ENCODE results near the gene UGT2B10.
"Not testable (repeated sequence)": the region's sequence is repeated elsewhere in the genome, so short reads cannot be mapped to it uniquely, and the experiment has no call there.

UGT2B10 gene

DNA sequence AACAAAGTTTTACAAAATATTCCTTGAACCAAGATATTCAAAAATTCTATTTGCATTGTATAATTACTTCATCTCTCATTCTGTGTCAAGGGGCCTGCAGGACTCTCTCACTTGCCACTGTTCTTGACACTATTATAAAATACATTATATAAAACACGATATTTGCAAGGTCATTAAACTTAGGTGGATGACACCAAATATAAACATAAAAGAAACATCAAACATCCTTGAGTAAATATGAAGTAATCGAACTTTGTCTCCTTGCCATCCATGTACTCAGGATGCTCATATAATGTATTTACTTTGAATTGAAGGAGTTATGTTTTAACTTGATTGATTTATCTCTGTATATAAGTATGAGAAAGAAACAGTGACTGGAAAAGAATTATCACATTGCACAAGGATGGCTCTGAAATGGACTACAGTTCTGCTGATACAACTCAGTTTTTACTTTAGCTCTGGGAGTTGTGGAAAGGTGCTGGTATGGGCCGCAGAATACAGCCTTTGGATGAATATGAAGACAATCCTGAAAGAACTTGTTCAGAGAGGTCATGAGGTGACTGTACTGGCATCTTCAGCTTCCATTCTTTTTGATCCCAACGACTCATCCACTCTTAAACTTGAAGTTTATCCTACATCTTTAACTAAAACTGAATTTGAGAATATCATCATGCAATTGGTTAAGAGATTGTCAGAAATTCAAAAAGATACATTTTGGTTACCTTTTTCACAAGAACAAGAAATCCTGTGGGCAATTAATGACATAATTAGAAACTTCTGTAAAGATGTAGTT lies at the start of gene UGT2B10:
Gene UGT2B10 (plus strand): TSS at position 378 of the 793 bp plus-strand sequence. CDS start 26 bp downstream, at position 404.
- not testable (repeated sequence) for DNase-seq (ENCODE audit: low read depth in 2 of 2)

DNA sequence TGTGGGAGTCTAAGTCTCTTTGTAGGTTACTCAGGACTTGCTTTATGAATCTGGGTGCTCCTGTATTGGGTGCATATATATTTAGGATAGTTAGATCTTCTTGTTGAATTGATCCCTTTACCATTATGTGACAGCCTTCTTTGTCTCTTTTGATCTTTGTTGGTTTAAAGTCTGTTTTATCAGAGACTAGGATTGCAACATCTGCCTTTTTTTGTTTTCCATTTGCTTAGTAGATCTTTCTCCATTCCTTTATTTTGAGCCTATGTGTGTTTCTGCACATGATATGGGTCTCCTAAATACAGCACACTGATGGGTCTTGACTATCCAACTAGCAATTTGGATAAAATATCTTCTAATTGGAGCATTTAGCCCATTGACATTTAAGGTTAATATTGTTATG lies 44.0 kb upstream of the UGT2B10 start:
- not testable (repeated sequence) for DNase-seq (ENCODE audit: low read depth in 2 of 2)

DNA sequence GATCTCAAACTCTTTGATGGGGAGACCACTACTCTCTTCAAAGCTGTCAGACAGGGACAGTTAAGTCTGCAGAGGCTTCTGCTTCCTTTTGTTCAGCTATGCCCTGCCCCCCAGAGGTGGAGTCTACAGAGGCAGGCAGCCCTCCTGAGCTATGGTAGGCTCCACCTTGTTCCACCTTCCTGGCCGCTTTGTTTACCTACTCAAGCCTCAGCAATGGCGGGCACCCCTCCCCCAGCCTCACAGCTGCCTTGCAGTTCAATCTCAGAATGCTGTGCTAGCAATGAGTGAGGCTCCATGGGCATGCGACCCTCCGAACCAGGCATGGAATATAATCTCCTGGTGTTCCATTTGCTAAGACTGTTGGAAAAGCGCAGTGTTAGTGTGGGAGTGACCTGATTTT lies 42.1 kb upstream of the UGT2B10 start:
- no peak for DNase-seq (ENCODE audit: low read depth in 2 of 2)

DNA sequence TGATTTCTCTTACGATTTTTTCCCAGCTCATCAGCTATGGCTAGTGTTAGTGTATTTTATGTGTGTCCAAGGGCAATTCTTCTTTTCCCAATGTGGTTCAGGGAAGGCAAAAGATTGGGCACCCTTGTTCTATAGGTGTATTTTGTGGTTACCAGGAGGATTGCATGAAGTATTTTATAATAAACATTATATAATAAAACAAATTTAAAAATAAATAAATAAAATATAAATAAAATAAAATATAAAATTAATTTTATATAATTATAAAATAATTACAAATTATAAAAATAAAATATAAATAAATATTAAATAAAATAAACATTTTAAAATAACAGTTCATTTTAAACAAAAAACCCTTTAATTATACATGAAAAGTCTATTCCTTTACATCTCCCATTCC lies 35.6 kb upstream of the UGT2B10 start:
- DNase-seq (ENCODE audit: low read depth in 2 of 2), result no peak

DNA sequence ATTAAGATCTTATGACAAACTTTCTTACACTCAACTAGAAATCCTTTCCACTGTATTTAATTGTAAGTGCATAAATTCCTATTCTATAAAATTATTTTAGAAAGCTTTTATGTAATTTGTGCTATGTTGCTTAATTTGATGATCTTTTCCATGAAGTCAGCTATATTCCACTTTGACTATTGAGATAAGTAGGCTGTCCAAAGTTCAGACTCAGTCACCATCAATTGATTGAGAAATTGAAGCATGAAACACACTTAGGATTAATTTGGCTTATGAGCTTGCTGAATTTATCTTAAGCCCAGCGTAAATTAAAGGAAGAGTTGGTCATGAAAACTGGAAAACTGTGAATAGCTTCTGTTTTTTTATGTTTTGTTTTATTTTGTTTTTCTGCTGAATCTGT lies 18.7 kb upstream of the UGT2B10 start:
- DNase-seq (ENCODE audit: low read depth in 2 of 2), result no peak

DNA sequence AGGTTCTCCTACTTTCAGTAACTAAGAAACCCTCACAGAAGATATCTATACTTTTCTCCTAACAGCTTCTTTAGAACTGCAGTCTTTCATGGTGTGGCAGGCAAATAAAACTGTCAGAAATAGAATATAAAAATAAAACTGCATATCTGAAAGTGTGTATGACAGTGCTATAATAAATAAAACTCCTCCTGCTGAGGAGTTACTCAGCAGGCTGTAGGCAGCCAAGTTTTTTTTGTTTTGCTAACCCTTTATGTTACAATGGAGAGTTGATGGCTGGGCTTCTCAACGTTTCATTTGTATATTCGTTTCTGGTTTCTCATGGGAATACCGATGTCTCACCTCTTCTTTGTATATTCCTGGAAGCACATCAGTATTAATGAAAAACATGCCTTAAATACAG lies 18.2 kb upstream of the UGT2B10 start:
- no peak for DNase-seq (ENCODE audit: low read depth in 2 of 2)

DNA sequence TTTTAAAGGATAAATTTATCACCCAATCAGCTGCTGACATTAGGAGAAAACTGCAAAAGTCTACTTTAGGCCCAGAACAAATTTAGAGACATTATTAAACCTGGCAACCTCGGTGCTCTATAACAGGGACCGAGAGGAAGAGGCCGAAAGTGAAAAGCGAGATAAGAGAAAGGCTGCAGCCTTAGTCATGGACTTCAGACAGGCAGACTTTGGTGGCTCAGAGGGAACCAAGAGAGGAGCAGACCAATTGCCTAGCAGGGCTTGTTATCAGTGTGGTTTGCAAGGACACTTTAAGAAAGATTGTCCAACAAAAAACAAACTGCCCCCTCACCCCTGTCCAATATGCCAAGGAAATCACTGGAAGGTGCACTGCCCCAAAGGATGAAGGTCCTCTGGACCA lies 12.8 kb upstream of the UGT2B10 start:
- no peak for DNase-seq (ENCODE audit: low read depth in 2 of 2)

DNA sequence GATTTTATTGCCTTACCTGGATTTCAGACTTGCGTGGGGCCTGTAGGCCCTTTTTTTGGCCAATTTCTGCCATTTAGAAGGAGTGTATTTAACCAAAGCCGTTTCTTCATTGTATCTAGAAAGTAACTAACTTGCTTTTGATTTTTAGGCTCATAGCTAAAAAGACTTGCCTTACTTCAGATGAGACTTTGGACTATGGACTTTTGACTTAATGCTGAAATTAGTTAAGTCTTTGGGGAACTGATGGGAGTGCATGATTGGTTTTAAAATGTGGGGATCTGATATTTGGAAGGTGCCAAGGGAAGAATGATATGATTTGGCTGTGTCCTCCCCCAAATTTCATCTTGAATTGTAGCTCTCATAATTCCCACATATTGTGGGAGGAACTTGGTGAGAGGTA lies 7.7 kb upstream of the UGT2B10 start:
- DNase-seq (ENCODE audit: low read depth in 2 of 2), result no peak

DNA sequence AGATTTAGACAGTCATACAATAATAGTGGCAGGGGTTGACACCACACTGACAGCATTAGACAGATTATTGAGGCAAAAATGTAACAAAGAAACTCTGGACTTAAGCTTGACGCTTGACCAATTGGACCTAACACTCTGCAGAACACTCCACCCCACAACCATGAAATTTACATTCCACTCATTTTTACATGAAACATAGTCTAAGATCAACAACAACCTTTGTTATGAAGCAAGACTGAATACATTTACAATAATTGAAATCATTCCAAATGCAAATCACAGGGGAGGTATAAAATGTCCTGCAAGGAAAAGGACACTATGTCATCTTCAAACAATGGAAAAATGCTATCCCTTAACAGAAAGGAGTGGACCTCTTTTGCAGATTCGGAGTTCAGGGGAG lies 4.9 kb upstream of the UGT2B10 start:
- no peak for DNase-seq (ENCODE audit: low read depth in 2 of 2)

DNA sequence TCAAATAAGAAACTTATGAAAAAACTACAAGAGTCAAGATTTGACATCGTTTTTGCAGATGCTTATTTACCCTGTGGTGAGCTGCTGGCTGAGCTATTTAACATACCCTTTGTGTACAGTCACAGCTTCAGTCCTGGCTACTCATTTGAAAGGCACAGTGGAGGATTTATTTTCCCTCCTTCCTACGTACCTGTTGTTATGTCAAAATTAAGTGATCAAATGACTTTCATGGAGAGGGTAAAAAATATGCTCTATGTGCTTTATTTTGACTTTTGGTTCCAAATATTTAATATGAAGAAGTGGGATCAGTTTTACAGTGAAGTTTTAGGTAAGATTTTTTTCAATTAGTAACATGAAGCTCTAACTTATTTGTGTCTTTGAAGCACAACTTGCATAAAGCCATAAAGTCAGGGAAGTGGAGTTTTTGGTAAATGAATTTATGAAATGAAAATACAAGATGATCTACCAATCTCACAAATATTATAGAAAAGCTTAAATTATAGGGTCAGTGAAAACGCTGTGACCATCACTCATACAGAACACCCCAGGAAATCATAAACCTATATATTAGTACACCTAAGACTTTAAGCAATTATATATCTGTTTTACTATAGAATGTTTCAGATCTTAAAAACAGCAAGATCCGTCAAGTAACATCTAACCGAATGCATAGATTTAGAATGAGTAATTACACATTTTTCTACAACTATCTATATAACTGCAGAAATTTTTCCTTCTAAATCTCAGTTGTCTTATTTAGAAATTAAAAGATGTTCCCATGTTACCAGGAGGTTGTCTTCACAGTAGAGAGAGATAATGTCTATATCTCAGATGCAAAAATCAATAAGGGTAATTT lies 844 bp downstream of the UGT2B10 start:
- not testable (repeated sequence) for DNase-seq (ENCODE audit: low read depth in 2 of 2)

DNA sequence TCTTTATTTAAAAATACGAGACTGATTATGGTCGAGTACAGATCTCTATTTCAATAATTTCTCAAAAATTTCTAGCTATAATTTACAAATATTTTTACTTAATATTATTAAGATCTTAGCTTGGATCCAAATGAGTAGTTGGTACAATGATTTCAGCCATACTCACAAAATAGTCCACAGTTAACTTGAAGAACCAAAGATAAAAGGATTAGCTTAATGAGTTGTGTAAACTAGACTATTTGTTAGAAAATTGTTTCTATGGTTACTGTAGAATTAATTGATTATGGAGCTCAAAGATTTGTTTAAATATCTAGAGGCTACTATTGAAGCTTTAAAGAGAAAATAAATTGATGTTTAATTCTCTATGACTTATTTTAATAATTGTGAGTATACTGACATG lies 1.6 kb downstream of the UGT2B10 start:
- no peak for DNase-seq (ENCODE audit: low read depth in 2 of 2)

DNA sequence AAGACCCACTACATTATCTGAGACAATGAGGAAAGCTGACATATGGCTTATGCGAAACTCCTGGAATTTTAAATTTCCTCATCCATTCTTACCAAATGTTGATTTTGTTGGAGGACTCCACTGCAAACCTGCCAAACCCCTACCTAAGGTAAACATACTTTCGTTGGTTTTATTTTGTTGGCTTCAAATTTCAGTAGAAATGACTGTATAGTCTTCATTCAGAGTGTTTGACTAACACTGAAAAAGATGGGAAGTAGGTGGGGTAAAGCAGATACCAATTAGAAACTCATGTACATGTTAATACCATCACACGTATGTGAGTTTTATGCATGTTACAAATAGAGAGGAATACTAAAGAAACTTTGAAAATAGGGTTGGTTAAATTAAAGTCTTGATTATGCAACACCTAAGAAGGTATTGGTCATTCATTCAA lies 2.3 kb downstream of the UGT2B10 start:
- DNase-seq (ENCODE audit: low read depth in 2 of 2), result not testable (repeated sequence)

DNA sequence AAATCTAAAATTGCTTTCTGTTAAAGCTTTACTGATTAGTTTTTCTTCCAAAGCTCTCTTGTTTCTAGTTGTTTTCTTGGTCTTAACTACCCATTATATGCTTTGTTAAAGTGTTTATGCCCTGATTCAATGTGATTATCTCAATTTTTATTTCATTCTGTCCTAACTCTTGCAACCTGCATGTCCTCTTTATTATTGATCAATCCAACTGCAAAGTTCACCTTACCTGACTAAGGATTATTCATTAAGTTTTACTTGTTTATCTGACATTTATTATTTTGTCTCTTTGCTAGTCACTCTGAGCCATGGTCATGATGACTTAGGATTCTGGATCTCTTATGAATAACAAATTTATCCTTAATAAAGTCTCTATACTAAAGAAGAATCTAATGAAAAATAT lies 15.8 kb downstream of the UGT2B10 start:
- DNase-seq (ENCODE audit: low read depth in 2 of 2), result no peak

DNA sequence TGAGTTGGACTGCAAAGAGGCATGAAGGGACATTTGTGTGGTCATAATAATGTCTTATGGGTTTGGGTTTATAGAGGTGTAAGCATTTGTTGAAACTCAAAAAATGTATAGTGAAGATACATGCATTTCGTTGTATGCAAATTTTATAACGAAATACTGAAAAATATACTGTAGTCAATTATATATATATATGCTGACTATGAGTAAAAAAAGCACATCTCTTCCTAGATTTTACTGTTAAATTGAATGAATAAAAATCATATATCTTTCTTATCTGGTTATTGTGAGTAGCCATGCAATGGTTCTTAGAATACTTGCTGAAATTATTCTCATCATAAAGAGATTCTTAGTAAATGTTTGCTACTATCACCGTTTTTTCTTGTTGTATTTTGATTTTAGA lies 34.5 kb downstream of the UGT2B10 start:
- no peak for DNase-seq (ENCODE audit: low read depth in 2 of 2)

DNA sequence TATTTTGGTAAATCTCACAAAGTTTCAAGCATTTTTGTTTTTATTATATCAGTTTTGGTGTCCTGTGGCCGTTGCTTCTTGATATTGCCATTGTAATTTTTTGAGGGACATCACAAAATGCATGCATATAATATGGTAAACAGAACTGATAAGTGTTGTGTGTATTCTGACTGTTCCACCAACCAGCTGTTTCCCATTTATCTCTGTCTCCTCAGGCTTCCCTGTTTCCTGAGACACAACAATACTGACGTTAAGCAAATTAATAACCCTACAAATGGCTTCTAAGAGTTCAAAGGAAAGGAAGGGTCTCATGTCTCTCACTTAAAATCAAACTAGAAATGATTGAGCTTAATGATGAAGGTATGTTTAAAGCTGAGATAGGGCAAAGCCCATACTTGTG lies 40.0 kb downstream of the UGT2B10 start:
- DNase-seq (ENCODE audit: low read depth in 2 of 2), result no peak

DNA sequence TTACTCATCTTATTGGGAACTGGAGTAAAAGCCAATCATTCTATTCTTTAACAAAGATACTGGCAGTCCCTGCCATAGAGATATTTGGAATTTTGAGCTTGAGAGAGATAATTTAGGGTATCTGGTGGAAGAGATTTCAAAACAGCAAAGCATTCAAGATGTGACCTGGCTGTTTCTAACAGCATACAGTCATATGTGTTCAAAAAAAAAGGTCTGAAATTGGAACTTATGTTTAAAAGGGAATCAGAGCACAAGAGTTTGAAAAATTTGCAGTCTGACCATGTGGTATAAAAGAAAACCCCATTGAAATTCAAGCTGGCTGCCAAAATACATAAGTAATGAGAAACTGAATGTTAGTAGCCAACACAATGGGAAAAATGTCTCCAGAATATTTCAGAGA lies 42.2 kb downstream of the UGT2B10 start:
- no peak for DNase-seq (ENCODE audit: low read depth in 2 of 2)

DNA sequence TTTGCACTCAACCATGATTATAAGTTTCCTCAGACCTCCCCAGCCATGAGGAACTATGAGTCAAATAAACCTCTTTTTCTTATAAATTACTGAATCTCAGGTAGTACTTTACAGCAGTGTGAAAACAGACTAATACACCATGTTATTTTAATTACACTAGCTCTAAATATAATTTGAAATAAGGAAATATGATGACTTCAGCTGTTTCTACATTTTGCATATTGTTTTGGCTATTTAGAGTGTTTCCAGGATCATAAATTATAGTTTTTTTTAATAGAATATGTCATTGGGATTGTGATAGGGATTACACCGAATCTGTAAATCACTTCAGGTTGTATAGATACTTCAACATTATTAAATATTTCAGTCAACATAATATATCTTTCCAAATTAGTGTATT lies 43.9 kb downstream of the UGT2B10 start:
- no peak for DNase-seq (ENCODE audit: low read depth in 2 of 2)

DNA sequence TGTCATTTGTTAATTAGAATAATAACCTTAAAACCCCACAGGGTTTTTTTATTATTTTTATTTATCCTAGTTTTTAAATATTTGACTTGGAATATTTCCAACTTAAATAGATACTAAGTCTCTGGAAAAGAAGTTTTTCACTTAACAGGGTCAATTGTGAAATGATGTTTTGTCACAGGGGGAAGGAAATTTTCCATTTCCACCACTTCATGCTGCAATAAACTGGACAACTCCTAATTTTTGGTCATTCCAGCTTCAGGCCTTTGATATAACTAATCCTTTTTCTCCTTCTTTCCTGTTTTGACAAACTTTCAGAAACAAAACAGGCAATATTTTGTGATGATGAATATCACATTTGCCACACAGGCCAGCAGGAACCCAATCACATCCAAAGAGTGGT lies 45.3 kb downstream of the UGT2B10 start:
- DNase-seq (ENCODE audit: low read depth in 2 of 2), result no peak

DNA sequence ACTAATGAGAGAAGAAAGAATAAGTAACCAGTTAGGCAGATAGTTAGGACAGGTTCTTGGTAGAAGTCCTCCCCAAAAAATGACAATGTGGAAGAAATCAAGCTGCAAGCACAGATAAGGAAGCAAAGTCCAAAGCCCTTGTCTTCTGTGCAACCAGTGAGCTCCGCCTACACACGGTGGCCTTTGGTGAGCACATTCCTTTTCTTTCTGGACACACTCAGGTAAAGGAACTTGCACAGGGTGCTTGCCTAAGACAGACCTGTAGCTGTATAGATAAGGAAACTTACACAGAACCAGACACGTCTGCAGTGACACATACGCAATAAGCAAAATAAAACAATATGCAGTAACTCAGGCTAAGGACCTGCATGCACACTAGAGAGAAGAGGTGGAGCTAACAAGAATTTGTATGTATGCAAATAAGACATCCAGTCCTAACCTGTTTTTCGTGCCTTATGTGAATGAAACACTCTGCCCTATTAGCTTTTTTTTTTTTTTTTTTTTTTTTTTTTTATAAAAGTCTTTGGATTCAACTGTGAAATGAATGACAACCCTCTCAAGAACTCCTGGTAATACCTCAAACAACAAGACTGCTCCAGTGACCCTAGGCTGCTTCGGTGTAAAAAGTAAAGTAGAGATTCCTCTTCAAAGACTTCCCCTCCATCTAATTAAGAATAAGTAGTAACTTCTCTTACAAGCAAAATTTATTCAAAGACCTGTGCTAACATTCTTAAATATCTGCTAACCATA lies 48.8 kb downstream of the UGT2B10 start:
- no peak for DNase-seq (ENCODE audit: low read depth in 2 of 2)

DNA sequence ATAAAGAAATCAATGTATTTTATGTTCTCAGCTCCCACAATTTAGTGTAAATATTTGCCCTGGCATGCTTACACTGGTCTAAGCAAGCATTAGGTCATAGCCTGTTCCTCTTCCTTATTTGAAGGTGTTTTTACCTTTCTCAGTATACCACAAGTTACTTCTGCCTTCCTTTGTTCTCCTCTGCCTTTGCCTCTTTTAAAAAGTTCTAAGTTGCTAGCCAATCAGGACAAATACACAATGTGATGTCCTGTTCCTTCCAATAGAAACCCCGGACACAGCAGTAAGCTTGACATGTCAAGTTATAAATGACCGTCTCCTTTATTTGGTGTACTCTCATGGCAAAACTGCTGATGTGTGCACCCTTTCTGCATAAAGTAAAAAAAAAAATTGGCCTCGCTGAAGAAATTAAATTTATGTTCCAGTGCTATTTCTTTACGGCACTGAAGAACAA lies 49.4 kb downstream of the UGT2B10 start:
- no peak for DNase-seq (ENCODE audit: low read depth in 2 of 2)

DNA sequence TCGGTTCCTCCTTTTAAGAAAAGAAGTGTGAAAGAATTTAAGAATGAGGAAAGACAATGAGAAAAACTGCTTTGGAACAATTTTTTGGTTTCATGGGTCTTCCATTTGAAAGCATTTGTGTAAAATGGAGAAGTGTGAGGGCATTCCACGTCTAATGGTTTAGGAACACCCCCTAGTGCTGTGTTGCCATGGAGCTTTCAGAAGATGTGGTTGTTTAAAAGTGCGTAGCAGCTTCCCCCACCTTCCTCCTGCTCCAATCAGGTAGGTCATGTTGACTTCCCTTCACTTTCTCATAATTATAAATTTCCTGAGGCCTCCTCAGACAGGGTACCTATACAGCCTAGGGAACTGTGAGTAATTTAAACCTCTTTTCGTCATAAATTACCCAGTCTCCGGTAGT lies 50.0 kb downstream of the UGT2B10 start:
- no peak for DNase-seq (ENCODE audit: low read depth in 2 of 2)

DNA sequence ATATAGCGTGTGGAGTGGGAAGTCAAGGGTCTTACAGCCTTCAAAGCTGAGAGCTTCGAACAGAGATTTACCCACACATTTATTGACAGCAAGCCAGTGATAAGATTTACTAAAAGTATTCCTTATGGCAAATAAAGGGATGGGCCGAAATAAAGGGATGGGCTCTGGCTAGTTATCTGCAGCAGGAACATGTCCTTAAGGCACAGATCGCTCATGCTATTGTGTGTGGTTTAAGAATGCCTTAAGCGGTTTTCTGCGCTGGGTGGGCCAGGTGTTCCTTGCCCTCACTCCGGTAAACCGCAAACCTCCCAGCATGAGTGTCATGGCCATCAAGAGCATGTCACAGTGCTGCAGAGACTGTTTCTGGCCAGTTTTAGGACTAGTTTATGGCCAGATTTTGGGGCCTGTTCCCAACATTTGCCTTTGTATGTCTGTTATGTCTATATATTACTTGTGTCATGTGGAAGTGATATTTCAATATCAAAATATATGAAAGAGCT lies 53.5 kb downstream of the UGT2B10 start:
- no peak for DNase-seq (ENCODE audit: low read depth in 2 of 2)

All from stimulated activated CD8-positive, alpha-beta memory T cell treated with anti-CD3 and anti-CD28 coated beads, Interleukin-15, amount 100 ng/mL, for 48 hours (primary cell).